ENCODE data around the gene FLNA. TPM values are rescaled to one million over a fixed set of nuclear protein-coding genes. Genes with fewer than 3 reads are reported as not detected.

Gene FLNA
- total RNA-seq, 1 experiment from 2014 or later, result 920 TPM

DNA sequence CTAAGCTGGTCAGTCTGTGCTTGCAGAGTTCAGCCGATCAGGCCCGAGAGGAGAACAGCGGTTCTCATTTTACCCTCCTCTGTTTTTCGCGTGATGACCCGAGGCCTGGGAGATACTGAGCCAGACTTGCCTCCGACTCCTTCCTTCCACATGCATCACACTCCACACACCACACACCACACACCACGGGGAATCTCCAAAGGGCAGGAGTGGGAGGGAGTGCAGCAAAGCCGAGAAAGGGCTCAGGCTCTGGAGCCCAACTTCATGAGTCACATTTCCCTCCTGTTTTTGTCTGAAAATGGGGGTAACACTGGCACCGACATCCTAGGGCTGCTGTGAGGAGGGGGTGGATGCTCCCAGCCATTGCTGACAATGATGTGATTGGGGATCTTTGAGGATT, 39.9 kb downstream of the FLNA start:
- DNase-seq (ENCODE audit: low read depth, low spot score), result no peak
- ChIA-PET POLR2A (no interaction called here), CTCF (no interaction called here)
- Histone ChIP-seq H3K9me3 (ENCODE audit: control insufficient read depth, insufficient read depth, low read depth, low read length) (no peaks in the 10 kb centered on the region), H3K27me3 (ENCODE audit: control insufficient read depth, insufficient read depth, low read length) (no peaks in the 10 kb centered on the region), H3K36me3 (ENCODE audit: control insufficient read depth, insufficient read depth, low read length) (no peaks in the 10 kb centered on the region), H3K4me3 (ENCODE audit: low read depth in 2 of 2, low read length in 2 of 2) (no peak overlapping the region), H3K27ac (ENCODE audit: low read length) (no peak overlapping the region), H3K4me1 (ENCODE audit: control insufficient read depth, insufficient read depth, low read length) (no peaks in the 10 kb centered on the region)
- intact Hi-C loops (cut with micrococcal nuclease; ENCODE audit: unreplicated experiment) (no loop called here), in situ Hi-C loops (cut with HindIII; ENCODE audit: low pct_unique_long_range_greater_than_20kb, low sequenced_read_pairs) (no loop called here)
- BruUV-seq (replicated peaks), result no TSS peak
- TF ChIP-seq SIN3A (IDR thresholded peaks at IDR 0.05; ENCODE audit: borderline replicate concordance, insufficient read depth, low read depth, low read length) (no peak), TCF7L2 (IDR thresholded peaks at IDR 0.05; ENCODE audit: low read depth, low read length) (no peak), POLR2AphosphoS5 (IDR thresholded peaks at IDR 0.05; ENCODE audit: low read depth, low read length) (no peak)
- TF ChIP-seq, protein P1, sequence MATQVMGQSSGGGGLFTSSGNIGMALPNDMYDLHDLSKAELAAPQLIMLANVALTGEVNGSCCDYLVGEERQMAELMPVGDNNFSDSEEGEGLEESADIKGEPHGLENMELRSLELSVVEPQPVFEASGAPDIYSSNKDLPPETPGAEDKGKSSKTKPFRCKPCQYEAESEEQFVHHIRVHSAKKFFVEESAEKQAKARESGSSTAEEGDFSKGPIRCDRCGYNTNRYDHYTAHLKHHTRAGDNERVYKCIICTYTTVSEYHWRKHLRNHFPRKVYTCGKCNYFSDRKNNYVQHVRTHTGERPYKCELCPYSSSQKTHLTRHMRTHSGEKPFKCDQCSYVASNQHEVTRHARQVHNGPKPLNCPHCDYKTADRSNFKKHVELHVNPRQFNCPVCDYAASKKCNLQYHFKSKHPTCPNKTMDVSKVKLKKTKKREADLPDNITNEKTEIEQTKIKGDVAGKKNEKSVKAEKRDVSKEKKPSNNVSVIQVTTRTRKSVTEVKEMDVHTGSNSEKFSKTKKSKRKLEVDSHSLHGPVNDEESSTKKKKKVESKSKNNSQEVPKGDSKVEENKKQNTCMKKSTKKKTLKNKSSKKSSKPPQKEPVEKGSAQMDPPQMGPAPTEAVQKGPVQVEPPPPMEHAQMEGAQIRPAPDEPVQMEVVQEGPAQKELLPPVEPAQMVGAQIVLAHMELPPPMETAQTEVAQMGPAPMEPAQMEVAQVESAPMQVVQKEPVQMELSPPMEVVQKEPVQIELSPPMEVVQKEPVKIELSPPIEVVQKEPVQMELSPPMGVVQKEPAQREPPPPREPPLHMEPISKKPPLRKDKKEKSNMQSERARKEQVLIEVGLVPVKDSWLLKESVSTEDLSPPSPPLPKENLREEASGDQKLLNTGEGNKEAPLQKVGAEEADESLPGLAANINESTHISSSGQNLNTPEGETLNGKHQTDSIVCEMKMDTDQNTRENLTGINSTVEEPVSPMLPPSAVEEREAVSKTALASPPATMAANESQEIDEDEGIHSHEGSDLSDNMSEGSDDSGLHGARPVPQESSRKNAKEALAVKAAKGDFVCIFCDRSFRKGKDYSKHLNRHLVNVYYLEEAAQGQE (IDR thresholded peaks at IDR 0.05; ENCODE audit: insufficient read depth in 1 of 2, low read depth in 2 of 2, low read length in 1 of 2), result no peak
- TF ChIP-seq, protein P2, sequence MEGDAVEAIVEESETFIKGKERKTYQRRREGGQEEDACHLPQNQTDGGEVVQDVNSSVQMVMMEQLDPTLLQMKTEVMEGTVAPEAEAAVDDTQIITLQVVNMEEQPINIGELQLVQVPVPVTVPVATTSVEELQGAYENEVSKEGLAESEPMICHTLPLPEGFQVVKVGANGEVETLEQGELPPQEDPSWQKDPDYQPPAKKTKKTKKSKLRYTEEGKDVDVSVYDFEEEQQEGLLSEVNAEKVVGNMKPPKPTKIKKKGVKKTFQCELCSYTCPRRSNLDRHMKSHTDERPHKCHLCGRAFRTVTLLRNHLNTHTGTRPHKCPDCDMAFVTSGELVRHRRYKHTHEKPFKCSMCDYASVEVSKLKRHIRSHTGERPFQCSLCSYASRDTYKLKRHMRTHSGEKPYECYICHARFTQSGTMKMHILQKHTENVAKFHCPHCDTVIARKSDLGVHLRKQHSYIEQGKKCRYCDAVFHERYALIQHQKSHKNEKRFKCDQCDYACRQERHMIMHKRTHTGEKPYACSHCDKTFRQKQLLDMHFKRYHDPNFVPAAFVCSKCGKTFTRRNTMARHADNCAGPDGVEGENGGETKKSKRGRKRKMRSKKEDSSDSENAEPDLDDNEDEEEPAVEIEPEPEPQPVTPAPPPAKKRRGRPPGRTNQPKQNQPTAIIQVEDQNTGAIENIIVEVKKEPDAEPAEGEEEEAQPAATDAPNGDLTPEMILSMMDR (IDR thresholded peaks at IDR 0.05), result no peak
- no peak for ATAC-seq

DNA sequence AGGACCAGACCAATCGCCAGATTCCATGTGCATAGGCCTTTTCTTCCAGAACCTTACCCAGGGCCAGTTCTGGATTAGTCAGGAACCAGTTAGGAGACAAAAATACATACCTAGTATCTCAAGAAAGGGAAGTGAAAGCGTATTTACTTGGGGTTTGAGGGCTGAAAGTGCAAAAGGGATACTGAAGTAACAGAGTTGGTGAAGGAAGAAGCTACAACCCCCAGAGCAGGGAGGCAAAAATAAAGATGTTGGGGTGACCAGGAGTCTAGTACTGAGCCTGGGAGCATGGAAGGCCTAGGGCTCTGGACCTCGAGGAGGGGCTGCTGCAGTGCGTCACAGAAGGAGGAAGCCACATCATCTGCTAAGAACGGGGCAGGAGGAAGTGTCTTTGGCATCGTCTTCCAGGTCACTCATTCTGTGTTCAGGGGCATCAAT, 40.6 kb downstream of the FLNA start:
- Histone ChIP-seq H3K36me3 (ENCODE audit: control insufficient read depth, insufficient read depth, low read length) (no peaks in the 10 kb centered on the region), H3K4me1 (ENCODE audit: control insufficient read depth, insufficient read depth, low read length) (no peaks in the 10 kb centered on the region), H3K27me3 (ENCODE audit: control insufficient read depth, insufficient read depth, low read length) (no peaks in the 10 kb centered on the region), H3K27ac (ENCODE audit: low read length) (no peak overlapping the region), H3K9me3 (ENCODE audit: control insufficient read depth, insufficient read depth, low read depth, low read length) (no peaks in the 10 kb centered on the region), H3K4me3 (ENCODE audit: low read depth in 2 of 2, low read length in 2 of 2) (no peak overlapping the region)
- no peak for TF ChIP-seq SIN3A (IDR thresholded peaks at IDR 0.05; ENCODE audit: borderline replicate concordance, insufficient read depth, low read depth, low read length)
- no TSS peak for BruUV-seq (replicated peaks)
- intact Hi-C loops (cut with micrococcal nuclease; ENCODE audit: unreplicated experiment) (no loop called here), in situ Hi-C loops (cut with HindIII; ENCODE audit: low pct_unique_long_range_greater_than_20kb, low sequenced_read_pairs) (no loop called here)
- ChIA-PET POLR2A (no interaction called here), CTCF (no interaction called here)
- no peak for DNase-seq (ENCODE audit: low read depth, low spot score)
- ATAC-seq, result no peak

DNA sequence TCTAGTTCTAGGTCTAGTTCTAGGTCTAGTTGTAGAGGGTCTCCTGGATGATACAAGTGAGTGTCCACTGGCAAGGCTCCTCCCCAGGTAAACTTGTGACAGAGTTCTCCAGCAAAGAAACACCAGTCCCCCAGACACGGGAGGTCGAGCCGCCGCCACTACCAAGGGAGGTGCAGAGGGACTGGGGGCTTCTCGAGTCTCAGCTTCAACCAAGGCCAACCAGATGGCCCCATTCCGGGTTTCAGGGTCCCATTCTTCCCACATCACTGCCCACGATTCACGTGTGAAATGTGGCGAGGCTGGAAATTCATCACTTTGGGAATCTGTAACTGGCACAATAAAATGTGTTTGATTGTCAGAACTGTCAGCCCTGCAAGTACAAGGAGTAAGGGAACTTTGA, 41.3 kb downstream of the FLNA start:
- POLR2A ChIA-PET, result no interaction called here
- no TSS peak for BruUV-seq (replicated peaks)

More for the DNA sequence above, 41.3 kb downstream of the FLNA start:
- in situ Hi-C loops (cut with HindIII; ENCODE audit: low pct_unique_long_range_greater_than_20kb, low sequenced_read_pairs) (no loop called here), intact Hi-C loops (cut with micrococcal nuclease; ENCODE audit: unreplicated experiment) (no loop called here)
- Histone ChIP-seq H3K4me3 (ENCODE audit: low read depth in 2 of 2, low read length in 2 of 2) (no peak overlapping the region), H3K4me1 (ENCODE audit: control insufficient read depth, insufficient read depth, low read length) (no peaks in the 10 kb centered on the region), H3K36me3 (ENCODE audit: control insufficient read depth, insufficient read depth, low read length) (no peaks in the 10 kb centered on the region), H3K27me3 (ENCODE audit: control insufficient read depth, insufficient read depth, low read length) (no peaks in the 10 kb centered on the region), H3K9me3 (ENCODE audit: control insufficient read depth, insufficient read depth, low read depth, low read length) (no peaks in the 10 kb centered on the region), H3K27ac (ENCODE audit: low read length) (no peak overlapping the region)
- TF ChIP-seq TCF7L2 (IDR thresholded peaks at IDR 0.05; ENCODE audit: low read depth, low read length) (no peak), POLR2AphosphoS5 (IDR thresholded peaks at IDR 0.05; ENCODE audit: low read depth, low read length) (no peak), SIN3A (IDR thresholded peaks at IDR 0.05; ENCODE audit: borderline replicate concordance, insufficient read depth, low read depth, low read length) (no peak)
- TF ChIP-seq, protein P1 (IDR thresholded peaks at IDR 0.05; ENCODE audit: insufficient read depth in 1 of 2, low read depth in 2 of 2, low read length in 1 of 2), result no peak
- TF ChIP-seq, protein P2 (IDR thresholded peaks at IDR 0.05), result no peak
- CTCF ChIA-PET, result no interaction called here
- DNase-seq (ENCODE audit: low read depth, low spot score) (no peak), ATAC-seq (no peak)
